CD14-positive monocyte (primary cell): Measurements from ENCODE around the gene COL9A3. TPM values are rescaled to one million over a fixed set of nuclear protein-coding genes. Genes with fewer than 3 reads are reported as not detected.

Experiments
- DNase-seq, 3 donors: peaks; one replicate each; pipeline ENCODE4 v3.0.0-alpha.2; 2011 to 2022
- H2AFZ ChIP-seq: 2 replicates; pipeline ENCODE4 v1.6.0; 2012; ENCODE audit warnings: mild to moderate bottlenecking, low read depth, low read length, inconsistent platforms; ENCODE audit not compliant: insufficient read depth, poor library complexity, severe bottlenecking
- H3K27ac ChIP-seq, 2 donors: 1 replicate in 1 of 2; 2 replicates in 1 of 2; pipeline ENCODE4 v1.5.1; 2012 to 2013; ENCODE audit warnings: low read length in 2 of 2, control low read depth in 1 of 2, inconsistent platforms in 1 of 2, low read depth in 1 of 2, mild to moderate bottlenecking in 1 of 2
- H3K27me3 ChIP-seq, 2 donors: one replicate each; pipeline versions ENCODE4 v1.6.0 to v1.6.1; 2011 to 2013; ENCODE audit warnings: low read length in 2 of 2; ENCODE audit not compliant: control insufficient read depth in 2 of 2, insufficient read depth in 2 of 2
- H3K36me3 ChIP-seq, 2 donors: replicated peaks in 1 of 2; 1 replicate in 1 of 2; 2 replicates in 1 of 2; pipeline versions ENCODE4 v1.5.1 to v1.6.1; 2012 to 2013; ENCODE audit warnings: low read length in 2 of 2, control low read depth in 1 of 2, inconsistent platforms in 1 of 2, mild to moderate bottlenecking in 1 of 2; ENCODE audit not compliant: insufficient read depth in 2 of 2, control insufficient read depth in 1 of 2
- H3K4me1 ChIP-seq, 2 donors: 1 replicate in 1 of 2; 2 replicates in 1 of 2; pipeline versions ENCODE4 v1.5.1 to v1.6.1; 2012 to 2013; ENCODE audit warnings: low read length in 2 of 2, control low read depth in 1 of 2, inconsistent platforms in 1 of 2, mild to moderate bottlenecking in 1 of 2, moderate library complexity in 1 of 2; ENCODE audit not compliant: insufficient read depth in 2 of 2, control insufficient read depth in 1 of 2
- H3K4me2 ChIP-seq: replicated peaks from 2 replicates; pipeline ENCODE3; 2012; ENCODE audit warnings: low read length, moderate library complexity, mild to moderate bottlenecking; ENCODE audit not compliant: poor library complexity, severe bottlenecking; ENCODE audit errors: extremely low read depth
- H3K4me3 ChIP-seq, 3 experiments: fragments of 200-600 bp in 1 of 3; sonication (generic) in 1 of 3; replicated peaks in 1 of 3; 1 replicate in 2 of 3; 2 replicates in 1 of 3; pipeline ENCODE4 v1.5.1; 2011 to 2013; ENCODE audit warnings: low read length in 3 of 3, mild to moderate bottlenecking in 3 of 3, control low read depth in 2 of 3, low read depth in 2 of 3, inconsistent platforms in 1 of 3, moderate library complexity in 1 of 3
- H3K79me2 ChIP-seq: 2 replicates; pipeline ENCODE4 v1.6.0; 2012; ENCODE audit warnings: mild to moderate bottlenecking, control low read depth, inconsistent platforms, low read length, moderate library complexity; ENCODE audit not compliant: insufficient read depth
- H3K9ac ChIP-seq: 2 replicates; pipeline ENCODE4 v1.6.0; 2017; ENCODE audit warnings: low read length, mild to moderate bottlenecking; ENCODE audit not compliant: insufficient read depth, poor library complexity, severe bottlenecking
- H3K9me3 ChIP-seq, 2 donors: replicated peaks in 1 of 2; 1 replicate in 1 of 2; 2 replicates in 1 of 2; pipeline versions ENCODE4 v1.5.1 to v1.6.1; 2012 to 2013; ENCODE audit warnings: low read length in 2 of 2, control low read depth in 1 of 2; ENCODE audit not compliant: control insufficient read depth in 1 of 2, insufficient read depth in 1 of 2
- H4K20me1 ChIP-seq: 2 replicates; pipeline ENCODE4 v1.6.0; 2012; ENCODE audit warnings: mild to moderate bottlenecking, low read length, control low read depth, moderate library complexity; ENCODE audit not compliant: insufficient read depth
- H3K27ac Mint-ChIP-seq, 7 donors: one replicate each; pipeline ENCODE4 v1.8.0; 2020; ENCODE audit warnings: mild to moderate bottlenecking in 7 of 7, mixed read lengths in 7 of 7, moderate library complexity in 6 of 7, inconsistent platforms in 2 of 7
- H3K27me3 Mint-ChIP-seq, 3 donors: one replicate each; pipeline ENCODE4 v1.8.0; 2021 to 2022; ENCODE audit warnings: low read depth in 3 of 3, mild to moderate bottlenecking in 3 of 3, mixed read lengths in 3 of 3, moderate library complexity in 3 of 3, inconsistent platforms in 1 of 3
- H3K36me3 Mint-ChIP-seq, 2 donors: one replicate each; pipeline ENCODE4 v1.8.0; 2020; ENCODE audit warnings: mixed read lengths in 2 of 2, inconsistent platforms in 1 of 2, mild to moderate bottlenecking in 1 of 2
- H3K4me1 Mint-ChIP-seq: one replicate; pipeline ENCODE4 v1.8.0; 2020; ENCODE audit warnings: mild to moderate bottlenecking, mixed read lengths
- H3K4me3 Mint-ChIP-seq, 2 donors: one replicate each; pipeline ENCODE4 v1.8.0; 2020; ENCODE audit warnings: mild to moderate bottlenecking in 2 of 2, mixed read lengths in 2 of 2, moderate library complexity in 1 of 2
- H3K9me3 Mint-ChIP-seq, 7 donors: one replicate each; pipeline ENCODE4 v1.8.0; 2020 to 2022; ENCODE audit warnings: mixed read lengths in 7 of 7, mild to moderate bottlenecking in 6 of 7, moderate library complexity in 6 of 7, inconsistent platforms in 2 of 7
- WGBS: methylation state at CpG from one replicate; pipeline ENCODE4 v1.1.5; 2013; ENCODE audit warnings: missing lambda C conversion rate; ENCODE audit not compliant: insufficient coverage; 5-methylcytosine and 5-hydroxymethylcytosine counted together
- intact Hi-C, 2 donors: fragments of 100-400 bp; cut with micrococcal nuclease; formaldehyde crosslinking; loops; one replicate each; pipeline versions ENCODE4 v1.15.0 to v1.15.1; 2023
- polyA plus RNA-seq, 3 donors: library from polyadenylated mRNA; depleted of rRNA in 1 of 3; unstranded in 2 of 3; stranded (reverse) in 1 of 3; fragments of 300-500 nt in 2 of 3; fragments of >200 nt in 1 of 3; fragmentation: Illumina TruSeq in 2 of 3; gene quantifications; 1 replicate in 2 of 3; 2 replicates in 1 of 3; pipeline ENCODE4 v1.2.3, GENCODE V29; 2012 to 2021
- TF ChIP-seq, protein P1 (sequence below): fragments of 200-600 bp; IDR thresholded peaks from one replicate; pipeline ENCODE4 v1.8.0; 2022; ENCODE audit warnings: antibody characterized with exemption, mild to moderate bottlenecking

The COL9A3 gene
- polyA plus RNA-seq, 3 donors: 1.8 to 4.4 (median 2.6) TPM

- Mint-ChIP-seq H3K36me3 (peaks cover 60% of the 10 kb centered on the region in 2 donors), H3K27ac (peak overlapping the region in 1 of 7 donors; percentile 40), H3K27me3 (peaks cover 14 to 17% (median 15%) of the 10 kb centered on the region in 3 donors), H3K9me3 (peaks cover 2 to 8% (median 2%) of the 10 kb centered on the region in 7 donors), H3K4me3 (no peak overlapping the region), H3K4me1 (peaks cover 14% of the 10 kb centered on the region)
- H3K4me3 ChIP-seq: no peak overlapping the region
- H3K9me3 ChIP-seq: peaks cover 2 to 4% of the 10 kb centered on the region in 2 donors
- H4K20me1 ChIP-seq: peaks cover 21% of the 10 kb centered on the region
- WGBS: 96% methylated on average over 21 of the region's 25 CpGs
- no peak for DNase-seq
- H3K79me2 ChIP-seq: peaks cover 13% of the 10 kb centered on the region
- H3K9ac ChIP-seq: no peak overlapping the region
- peaks cover 8 to 12% of the 10 kb centered on the region in 2 donors for H3K27me3 ChIP-seq
- H3K36me3 ChIP-seq: peaks cover 26 to 46% of the 10 kb centered on the region in 2 donors
- TF ChIP-seq, protein P1, sequence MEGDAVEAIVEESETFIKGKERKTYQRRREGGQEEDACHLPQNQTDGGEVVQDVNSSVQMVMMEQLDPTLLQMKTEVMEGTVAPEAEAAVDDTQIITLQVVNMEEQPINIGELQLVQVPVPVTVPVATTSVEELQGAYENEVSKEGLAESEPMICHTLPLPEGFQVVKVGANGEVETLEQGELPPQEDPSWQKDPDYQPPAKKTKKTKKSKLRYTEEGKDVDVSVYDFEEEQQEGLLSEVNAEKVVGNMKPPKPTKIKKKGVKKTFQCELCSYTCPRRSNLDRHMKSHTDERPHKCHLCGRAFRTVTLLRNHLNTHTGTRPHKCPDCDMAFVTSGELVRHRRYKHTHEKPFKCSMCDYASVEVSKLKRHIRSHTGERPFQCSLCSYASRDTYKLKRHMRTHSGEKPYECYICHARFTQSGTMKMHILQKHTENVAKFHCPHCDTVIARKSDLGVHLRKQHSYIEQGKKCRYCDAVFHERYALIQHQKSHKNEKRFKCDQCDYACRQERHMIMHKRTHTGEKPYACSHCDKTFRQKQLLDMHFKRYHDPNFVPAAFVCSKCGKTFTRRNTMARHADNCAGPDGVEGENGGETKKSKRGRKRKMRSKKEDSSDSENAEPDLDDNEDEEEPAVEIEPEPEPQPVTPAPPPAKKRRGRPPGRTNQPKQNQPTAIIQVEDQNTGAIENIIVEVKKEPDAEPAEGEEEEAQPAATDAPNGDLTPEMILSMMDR: no peak
- no peak overlapping the region for H3K4me2 ChIP-seq
- no peak overlapping the region for H2AFZ ChIP-seq
- no peak overlapping the region for H3K27ac ChIP-seq
- peaks cover 9 to 13% of the 10 kb centered on the region in 2 donors for H3K4me1 ChIP-seq
- intact Hi-C loops: loop anchor here in 1 of 2 donors (5.0 to 10.0 kb wide), 2 partner anchors 55 to 552 kb away; partner anchors contain the start of genes ADRM1 and OGFR
These were observed 40.2 kb downstream of the COL9A3 start for GRCh38 chr20:62856931-62857619.

DNA sequence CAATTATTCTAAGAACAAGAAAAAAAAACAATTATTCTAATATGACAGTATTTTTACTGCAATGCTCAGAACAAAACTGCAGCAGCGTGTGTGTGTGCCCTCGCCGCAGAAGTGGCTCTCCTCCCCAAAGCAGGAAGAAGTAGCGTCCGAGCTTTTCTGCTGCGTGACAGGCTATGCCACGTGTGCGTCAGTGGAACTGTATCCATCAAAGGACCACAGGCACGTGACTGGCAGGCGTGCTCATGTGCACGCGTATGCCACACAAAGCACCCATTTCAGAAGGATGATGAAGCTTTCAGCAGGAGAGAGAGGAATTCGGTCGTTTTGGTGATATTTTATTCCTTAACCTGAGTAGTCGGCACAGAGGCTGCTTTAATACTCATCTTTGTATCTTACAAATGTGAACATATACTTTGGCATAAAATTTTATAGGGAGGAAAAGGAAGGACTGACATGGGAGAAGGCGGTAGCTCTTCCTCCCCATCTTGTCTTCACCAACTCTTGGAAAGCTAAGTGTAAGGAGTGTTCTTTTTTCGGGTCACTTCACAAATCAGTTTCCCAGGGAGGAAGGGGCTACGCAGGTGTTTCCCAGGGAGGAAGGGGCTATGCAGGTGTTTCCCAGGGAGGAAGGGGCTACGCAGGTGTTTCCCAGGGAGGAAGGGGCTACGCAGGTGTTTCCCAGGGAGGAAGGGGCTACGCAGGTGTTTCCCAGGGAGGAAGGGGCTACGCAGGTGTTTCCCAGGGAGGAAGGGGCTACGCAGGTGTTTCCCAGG lies 41.4 kb downstream of the COL9A3 start:
- peaks cover 49 to 53% of the 10 kb centered on the region in 2 donors for H3K36me3 Mint-ChIP-seq
- H3K36me3 ChIP-seq: peaks cover 17 to 35% of the 10 kb centered on the region in 2 donors
- H3K27me3 ChIP-seq: peaks cover 8 to 12% of the 10 kb centered on the region in 2 donors
- H3K4me2 ChIP-seq: no peak overlapping the region
- peak in 2 of 3 donors; percentile 12 to 14 for DNase-seq
- H3K4me3 Mint-ChIP-seq: peak overlapping the region; percentile 18 to 57
- H2AFZ ChIP-seq: no peak overlapping the region
- H3K9me3 ChIP-seq: peaks cover 2 to 4% of the 10 kb centered on the region in 2 donors
- H3K4me3 ChIP-seq: no peak overlapping the region
- H3K4me1 ChIP-seq: peaks cover 10 to 13% of the 10 kb centered on the region in 2 donors
- no peak overlapping the region for H3K27ac Mint-ChIP-seq
- peaks cover 15% of the 10 kb centered on the region for H3K4me1 Mint-ChIP-seq
- TF ChIP-seq, protein P1: no peak
- H3K79me2 ChIP-seq: peaks cover 13% of the 10 kb centered on the region
- no peak overlapping the region for H3K27ac ChIP-seq
- H4K20me1 ChIP-seq: peaks cover 21% of the 10 kb centered on the region
- intact Hi-C loops: loop anchor here in 1 of 2 donors (5.0 to 10.0 kb wide), 2 partner anchors 56 to 553 kb away; partner anchors contain the start of genes ADRM1 and OGFR
- H3K27me3 Mint-ChIP-seq: peaks cover 14 to 24% (median 19%) of the 10 kb centered on the region in 3 donors
- H3K9ac ChIP-seq: no peak overlapping the region
- 97% methylated on average over 12 of the region's 23 CpGs for WGBS
- H3K9me3 Mint-ChIP-seq: peaks cover 3 to 14% (median 4%) of the 10 kb centered on the region in 7 donors
